Right lobe of liver (tissue), 6 donors: ENCODE data around the gene LMTK2. TPM values are rescaled to one million over a fixed set of nuclear protein-coding genes. Genes with fewer than 3 reads are reported as not detected.

Source experiments
- ATAC-seq, 4 donors: fragments of 200-7000 bp; cut with Tn5 transposase; one replicate each; pipeline ENCODE4 v1.9.1; 2020; ENCODE audit warnings: mild to moderate bottlenecking in 4 of 4, moderate library complexity in 4 of 4
- DNase-seq, 3 donors: peaks; one replicate each; pipeline ENCODE4 v3.0.0-alpha.2; 2020
- H3K27ac ChIP-seq, 3 donors: fragments of 200-600 bp; one replicate each; pipeline ENCODE4 v1.8.0; 2022
- H3K27me3 ChIP-seq, 2 donors: fragments of 200-600 bp; one replicate each; pipeline ENCODE4 v1.8.0; 2022
- H3K36me3 ChIP-seq, 4 donors: fragments of 200-600 bp; sonication (generic) in 1 of 4; one replicate each; pipeline versions ENCODE4 v1.5.1 to v1.8.0; 2017 to 2022; ENCODE audit warnings: control low read depth in 1 of 4
- H3K4me1 ChIP-seq, 4 donors: fragments of 200-600 bp; sonication (generic) in 1 of 4; one replicate each; pipeline versions ENCODE4 v1.5.1 to v1.8.0; 2017 to 2022; ENCODE audit warnings: control low read depth in 1 of 4
- H3K4me3 ChIP-seq, 3 donors: fragments of 200-600 bp; one replicate each; pipeline ENCODE4 v1.8.0; 2022
- H3K9me3 ChIP-seq, 4 donors: fragments of 200-600 bp; sonication (generic) in 1 of 4; one replicate each; pipeline versions ENCODE4 v1.5.1 to v1.8.0; 2017 to 2022; ENCODE audit warnings: control low read depth in 1 of 4
- POLR2A ChIP-seq: fragments of 450-650 bp; IDR thresholded peaks from one replicate; pipeline ENCODE4 v1.6.1; 2017; ENCODE audit warnings: antibody characterized with exemption, mild to moderate bottlenecking
- WGBS: methylation state at CpG from one replicate; pipeline ENCODE4 v1.1.6; 2018; ENCODE audit warnings: low coverage, low lambda C conversion rate; ENCODE audit not compliant: insufficient coverage; ENCODE audit errors: missing lambda C conversion rate; 5-methylcytosine and 5-hydroxymethylcytosine counted together
- intact Hi-C, 2 donors: fragments of 100-400 bp; cut with DNase I; formaldehyde crosslinking; loops; one replicate each; pipeline versions ENCODE4 v1.11.2 to v1.14.1; 2022
- total RNA-seq, 6 experiments: library from RNA; depleted of rRNA in 2 of 6; stranded (reverse); fragments of >200 nt in 2 of 6; fragmentation: NEBNext Ultra II Directional in 3 of 6; extraction: Animal tissue kit (Norgen Biotek cat#: 25700) in 3 of 6; gene quantifications; one replicate each; pipeline versions ENCODE4 v1.1.0 to v1.2.4, GENCODE V29; 2016 to 2023
- TF ChIP-seq, protein P1 (sequence below), 4 donors: fragments of 200-600 bp in 3 of 4; fragments of 450-650 bp in 1 of 4; IDR thresholded peaks; one replicate each; pipeline versions ENCODE4 v1.5.1 to v1.8.0; 2016 to 2022; ENCODE audit warnings: antibody characterized with exemption in 4 of 4, mild to moderate bottlenecking in 2 of 4
- donor health status: DM: no; HTN: yes; CAD: no.
- donor health status: DM: no; HTN: no; CAD: no.
- donor health status: DM: no; HTN: no; CAD: no.
- donor health status: DM: no; HTN: yes; CAD: no.
- donor health status: DM: no; HTN: yes; CAD: no.

The LMTK2 gene
- total RNA-seq, 6 experiments from 2014 or later, result 9.4 to 16.7 (median 13.9) TPM

DNA sequence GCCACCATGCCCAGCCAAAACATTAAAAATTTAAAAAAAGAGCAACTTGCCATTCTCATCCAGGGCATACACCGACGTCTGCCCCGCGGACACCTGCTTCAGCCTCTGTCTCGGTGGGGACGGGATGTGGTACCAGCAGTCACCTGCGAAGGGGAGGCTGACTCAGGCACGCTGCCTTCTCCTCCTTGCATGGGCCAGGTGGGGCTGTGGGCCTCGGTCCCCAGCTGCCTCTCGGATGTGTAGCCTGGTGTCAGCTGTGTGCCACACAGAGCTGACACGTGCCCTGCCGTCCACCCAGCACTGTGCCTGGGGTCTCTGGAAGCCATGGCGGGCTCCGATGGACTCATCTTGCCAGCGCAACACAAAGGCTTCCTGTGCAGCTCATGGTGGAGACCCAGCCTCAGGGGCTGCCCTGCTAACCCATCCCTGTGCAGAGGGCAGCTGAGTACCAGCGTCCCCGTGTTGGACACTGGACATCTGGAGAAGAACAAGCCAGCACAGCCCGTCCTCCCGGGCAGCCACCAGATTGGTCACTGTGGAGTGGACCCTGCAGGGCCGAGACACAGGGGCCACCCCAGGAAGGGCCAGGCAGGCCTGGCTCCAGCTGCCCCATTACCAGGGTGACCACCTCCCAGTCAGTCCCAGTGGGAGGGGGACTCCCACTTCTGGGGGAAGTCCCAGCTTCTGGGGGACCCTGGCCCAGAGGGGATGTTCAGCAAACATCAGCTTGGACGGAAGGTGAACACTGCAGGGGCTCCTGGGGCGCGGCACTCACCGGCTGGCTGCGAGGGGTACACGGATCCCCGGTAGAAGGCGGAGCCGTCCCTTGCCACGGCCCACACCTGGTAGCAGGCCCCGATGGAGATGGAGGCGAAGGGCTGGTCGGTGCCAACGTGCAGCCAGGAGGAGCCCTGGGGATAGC is 115.2 kb downstream of the LMTK2 start:
- TF ChIP-seq, protein P1, sequence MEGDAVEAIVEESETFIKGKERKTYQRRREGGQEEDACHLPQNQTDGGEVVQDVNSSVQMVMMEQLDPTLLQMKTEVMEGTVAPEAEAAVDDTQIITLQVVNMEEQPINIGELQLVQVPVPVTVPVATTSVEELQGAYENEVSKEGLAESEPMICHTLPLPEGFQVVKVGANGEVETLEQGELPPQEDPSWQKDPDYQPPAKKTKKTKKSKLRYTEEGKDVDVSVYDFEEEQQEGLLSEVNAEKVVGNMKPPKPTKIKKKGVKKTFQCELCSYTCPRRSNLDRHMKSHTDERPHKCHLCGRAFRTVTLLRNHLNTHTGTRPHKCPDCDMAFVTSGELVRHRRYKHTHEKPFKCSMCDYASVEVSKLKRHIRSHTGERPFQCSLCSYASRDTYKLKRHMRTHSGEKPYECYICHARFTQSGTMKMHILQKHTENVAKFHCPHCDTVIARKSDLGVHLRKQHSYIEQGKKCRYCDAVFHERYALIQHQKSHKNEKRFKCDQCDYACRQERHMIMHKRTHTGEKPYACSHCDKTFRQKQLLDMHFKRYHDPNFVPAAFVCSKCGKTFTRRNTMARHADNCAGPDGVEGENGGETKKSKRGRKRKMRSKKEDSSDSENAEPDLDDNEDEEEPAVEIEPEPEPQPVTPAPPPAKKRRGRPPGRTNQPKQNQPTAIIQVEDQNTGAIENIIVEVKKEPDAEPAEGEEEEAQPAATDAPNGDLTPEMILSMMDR (IDR thresholded peaks at IDR 0.05), result no peak
- no peak for TF ChIP-seq POLR2A
- Histone ChIP-seq H3K4me1 (no peaks in the 10 kb centered on the region), H3K9me3 (no peaks in the 10 kb centered on the region), H3K27ac (no peak overlapping the region), H3K4me3 (no peak overlapping the region), H3K27me3 (no peaks in the 10 kb centered on the region), H3K36me3 (peaks cover 0 to 6% (median 0%) of the 10 kb centered on the region in 4 donors)
- ATAC-seq (no peak), DNase-seq (peak in 2 of 3 donors; percentile 17 to 42)
- 80% methylated on average over 1 of the region's 34 CpGs for WGBS
- intact Hi-C loops, result no loop called here

GRCh38 chr7:98222533-98223195 is 116.0 kb downstream of the LMTK2 start:
- WGBS, result no CpG with 5 or more reads among the region's 30 CpGs
- intact Hi-C loops, result no loop called here
- no peak for ATAC-seq
- no peak overlapping the region for H3K4me3 ChIP-seq
- H3K27ac ChIP-seq, result no peak overlapping the region
- H3K4me1 ChIP-seq, result no peaks in the 10 kb centered on the region
- H3K36me3 ChIP-seq, result peaks cover 0 to 10% (median 0%) of the 10 kb centered on the region in 4 donors
- TF ChIP-seq, protein P1 (IDR thresholded peaks at IDR 0.05), result no peak
- no peak for TF ChIP-seq POLR2A
- DNase-seq, result peak in 1 of 3 donors; percentile 52
- H3K27me3 ChIP-seq, result no peaks in the 10 kb centered on the region
- H3K9me3 ChIP-seq, result no peaks in the 10 kb centered on the region

DNA sequence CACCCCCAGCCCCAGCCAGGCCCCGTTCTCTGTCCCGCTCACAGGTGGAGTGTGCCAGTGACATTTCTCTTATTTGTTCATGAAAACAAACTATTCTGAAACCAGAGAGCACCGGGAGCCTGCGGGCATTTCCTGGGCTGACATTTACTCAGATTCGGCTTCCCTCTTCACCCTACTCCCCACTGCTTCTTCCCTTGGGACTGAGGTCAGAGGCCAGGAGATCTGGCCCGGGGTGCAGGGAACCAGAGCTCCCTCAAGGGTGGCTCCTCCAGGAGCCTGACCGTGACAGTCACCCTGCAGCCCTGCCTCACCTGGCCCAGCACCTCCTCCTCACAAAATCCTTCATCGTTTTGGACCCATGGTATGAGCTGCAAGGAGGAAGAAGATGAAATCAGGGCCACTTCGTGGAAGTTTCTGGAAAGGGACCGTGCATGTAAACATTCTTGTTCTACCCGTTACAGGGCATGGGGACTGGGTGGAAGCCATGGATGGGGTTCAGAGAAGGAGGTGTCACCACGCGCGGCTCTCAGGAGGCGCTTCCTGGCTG is 116.8 kb downstream of the LMTK2 start:
- 82% methylated on average over 4 of the region's 15 CpGs for WGBS
- H3K9me3 ChIP-seq, result no peaks in the 10 kb centered on the region
- no peak overlapping the region for H3K4me3 ChIP-seq
- TF ChIP-seq, protein P1 (IDR thresholded peaks at IDR 0.05), result no peak
- no peaks in the 10 kb centered on the region for H3K4me1 ChIP-seq
- ATAC-seq (no peak), DNase-seq (peak in 2 of 3 donors; percentile 7 to 29)
- no peak overlapping the region for H3K27ac ChIP-seq
- H3K27me3 ChIP-seq, result no peaks in the 10 kb centered on the region
- H3K36me3 ChIP-seq, result peaks cover 0 to 10% (median 0%) of the 10 kb centered on the region in 4 donors
- intact Hi-C loops, result no loop called here

- intact Hi-C loops, result no loop called here
- no peaks in the 10 kb centered on the region for H3K9me3 ChIP-seq
- no peak overlapping the region for H3K4me3 ChIP-seq
- peaks cover 0 to 10% (median 0%) of the 10 kb centered on the region in 4 donors for H3K36me3 ChIP-seq
- H3K27me3 ChIP-seq, result no peaks in the 10 kb centered on the region
- H3K4me1 ChIP-seq, result no peaks in the 10 kb centered on the region
- no peak for TF ChIP-seq POLR2A
- TF ChIP-seq, protein P1 (IDR thresholded peaks at IDR 0.05), result no peak
- ATAC-seq, result peak in 2 of 4 donors; percentile 13 to 20
- DNase-seq, result peak in 2 of 3 donors; percentile 13 to 50
- H3K27ac ChIP-seq, result no peak overlapping the region
- WGBS, result no CpG with 5 or more reads among the region's 21 CpGs
Observed at GRCh38 chr7:98223898-98224700, 117.4 kb downstream of the LMTK2 start.
